ENCODE results near the gene ZNF511. TPM values are rescaled to one million over a fixed set of nuclear protein-coding genes. Genes with fewer than 3 reads are reported as not detected.

ZNF511 gene
- total RNA-seq, 1 experiment from 2014 or later: 78.4 TPM

DNA sequence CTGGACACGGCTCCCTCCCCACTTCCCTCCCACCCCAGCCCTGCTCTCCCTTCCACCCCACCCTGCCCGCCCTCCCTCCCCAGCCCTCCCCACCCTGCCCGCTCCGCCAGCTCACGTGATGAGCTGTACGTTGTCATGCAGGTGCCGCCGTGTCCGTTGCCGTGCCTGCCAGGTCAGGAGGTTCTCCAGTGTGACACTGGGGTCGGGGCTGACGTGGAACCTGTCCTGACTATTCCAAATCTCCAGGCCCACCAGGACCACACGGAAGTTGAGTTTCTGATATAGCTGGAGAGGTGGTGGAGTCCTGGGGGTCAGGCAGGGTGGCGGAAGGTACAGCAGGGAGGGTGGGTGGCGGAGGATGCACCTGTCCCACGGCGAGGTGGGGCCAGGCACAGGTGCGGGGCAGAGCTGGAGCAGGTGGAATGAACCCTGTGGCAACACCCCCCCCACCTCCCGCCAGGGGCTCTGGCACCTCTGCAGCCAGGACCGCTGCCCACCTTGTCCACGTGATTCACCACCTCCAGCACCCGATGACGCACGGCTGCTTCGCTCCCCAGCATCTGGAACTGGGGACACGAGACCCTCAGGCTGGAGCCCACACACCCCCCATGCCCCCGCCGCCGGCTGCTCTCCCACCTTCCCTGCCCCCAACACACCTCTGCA, 36.3 kb upstream of the ZNF511 start:
- no peak for TF ChIP-seq EZH2 (IDR thresholded peaks at IDR 0.05; ENCODE audit: low read length, unreplicated experiment)
- no peak for TF ChIP-seq EZH2phosphoT487 (IDR thresholded peaks at IDR 0.05; ENCODE audit: borderline replicate concordance, low read length)
- TF ChIP-seq, protein P1, sequence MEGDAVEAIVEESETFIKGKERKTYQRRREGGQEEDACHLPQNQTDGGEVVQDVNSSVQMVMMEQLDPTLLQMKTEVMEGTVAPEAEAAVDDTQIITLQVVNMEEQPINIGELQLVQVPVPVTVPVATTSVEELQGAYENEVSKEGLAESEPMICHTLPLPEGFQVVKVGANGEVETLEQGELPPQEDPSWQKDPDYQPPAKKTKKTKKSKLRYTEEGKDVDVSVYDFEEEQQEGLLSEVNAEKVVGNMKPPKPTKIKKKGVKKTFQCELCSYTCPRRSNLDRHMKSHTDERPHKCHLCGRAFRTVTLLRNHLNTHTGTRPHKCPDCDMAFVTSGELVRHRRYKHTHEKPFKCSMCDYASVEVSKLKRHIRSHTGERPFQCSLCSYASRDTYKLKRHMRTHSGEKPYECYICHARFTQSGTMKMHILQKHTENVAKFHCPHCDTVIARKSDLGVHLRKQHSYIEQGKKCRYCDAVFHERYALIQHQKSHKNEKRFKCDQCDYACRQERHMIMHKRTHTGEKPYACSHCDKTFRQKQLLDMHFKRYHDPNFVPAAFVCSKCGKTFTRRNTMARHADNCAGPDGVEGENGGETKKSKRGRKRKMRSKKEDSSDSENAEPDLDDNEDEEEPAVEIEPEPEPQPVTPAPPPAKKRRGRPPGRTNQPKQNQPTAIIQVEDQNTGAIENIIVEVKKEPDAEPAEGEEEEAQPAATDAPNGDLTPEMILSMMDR (conservative IDR thresholded peaks at IDR 0.05; ENCODE audit: low read depth, low read length): no peak
- H4K20me1 ChIP-seq (ENCODE audit: low read length): no peaks in the 10 kb centered on the region
- H3K27ac ChIP-seq (ENCODE audit: low read length): no peak overlapping the region
- peaks cover 24% of the 10 kb centered on the region for H3K4me1 ChIP-seq (ENCODE audit: insufficient read depth, low read length)
- no peaks in the 10 kb centered on the region for H3K27me3 ChIP-seq (ENCODE audit: low read length)
- POLR2A ChIA-PET (ENCODE audit: unreplicated experiment): no interaction called here
- H3K9ac ChIP-seq (ENCODE audit: low read length): no peak overlapping the region
- H3K4me3 ChIP-seq (ENCODE audit: low read length): no peak overlapping the region
- DNase-seq: no peak
- H3K9me3 ChIP-seq (ENCODE audit: low read length): no peaks in the 10 kb centered on the region
- H3K9me2 ChIP-seq (replicated peaks; ENCODE audit: low read length): no peaks in the 10 kb centered on the region
- no peak for ATAC-seq
- no peak overlapping the region for H2AFZ ChIP-seq (ENCODE audit: low read length)
- no TSS peak for BruUV-seq (replicated peaks)
- H3K4me2 ChIP-seq (ENCODE audit: low read length): no peak overlapping the region
- H3K79me2 ChIP-seq (ENCODE audit: low read length): peaks cover 32% of the 10 kb centered on the region
- intact Hi-C loops (cut with micrococcal nuclease): no loop called here
- H3F3A ChIP-seq (ENCODE audit: low read length, unreplicated experiment): no peaks in the 10 kb centered on the region
- CTCF ChIA-PET: no interaction called here
- peaks cover 5% of the 10 kb centered on the region; the same call in 1 of the 2 replicates for H3K36me3 ChIP-seq (ENCODE audit: low read depth, low read length)

DNA sequence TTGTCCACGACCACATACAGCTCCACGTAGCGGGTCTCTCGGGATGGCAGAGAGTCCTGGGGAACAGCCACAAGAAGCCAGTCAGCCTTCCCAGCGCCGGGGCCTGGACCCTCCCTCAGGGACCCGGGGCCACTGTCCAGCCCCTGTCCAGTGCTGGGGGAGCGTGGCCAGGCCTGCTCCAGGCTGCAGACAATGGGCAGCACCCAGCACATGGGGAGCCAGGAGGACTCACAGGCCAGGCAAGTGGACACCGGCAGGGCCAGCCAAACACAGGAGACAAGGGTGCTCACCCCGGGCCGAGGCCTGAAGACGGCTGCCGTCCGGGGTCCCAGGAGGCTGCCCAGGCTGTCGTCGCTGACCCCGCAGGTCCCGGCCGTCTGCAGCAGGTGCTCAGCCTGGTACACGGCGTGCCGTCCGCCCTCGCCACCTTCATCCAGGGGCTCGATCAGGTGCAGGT, 35.7 kb upstream of the ZNF511 start:
- no TSS peak for BruUV-seq (replicated peaks)
- Histone ChIP-seq H4K20me1 (ENCODE audit: low read length) (no peaks in the 10 kb centered on the region), H3K79me2 (ENCODE audit: low read length) (peaks cover 32% of the 10 kb centered on the region), H3K36me3 (ENCODE audit: low read depth, low read length) (peaks cover 5% of the 10 kb centered on the region; the same call in 1 of the 2 replicates), H3K27me3 (ENCODE audit: low read length) (no peaks in the 10 kb centered on the region), H3K9me3 (ENCODE audit: low read length) (no peaks in the 10 kb centered on the region), H3K4me2 (ENCODE audit: low read length) (no peak overlapping the region), H3K9ac (ENCODE audit: low read length) (no peak overlapping the region), H3F3A (ENCODE audit: low read length, unreplicated experiment) (peaks cover under 1% of the 10 kb centered on the region), H3K27ac (ENCODE audit: low read length) (no peak overlapping the region), H3K4me3 (ENCODE audit: low read length) (no peak overlapping the region), H2AFZ (ENCODE audit: low read length) (no peak overlapping the region), H3K9me2 (replicated peaks; ENCODE audit: low read length) (no peaks in the 10 kb centered on the region), H3K4me1 (ENCODE audit: insufficient read depth, low read length) (peaks cover 30% of the 10 kb centered on the region)
- no peak for DNase-seq
- TF ChIP-seq EZH2phosphoT487 (IDR thresholded peaks at IDR 0.05; ENCODE audit: borderline replicate concordance, low read length) (no peak), EZH2 (IDR thresholded peaks at IDR 0.05; ENCODE audit: low read length, unreplicated experiment) (no peak)
- TF ChIP-seq, protein P1 (conservative IDR thresholded peaks at IDR 0.05; ENCODE audit: low read depth, low read length): no peak
- intact Hi-C loops (cut with micrococcal nuclease): no loop called here
- CTCF ChIA-PET: no interaction called here
- POLR2A ChIA-PET (ENCODE audit: unreplicated experiment): no interaction called here
- ATAC-seq: no peak

DNA sequence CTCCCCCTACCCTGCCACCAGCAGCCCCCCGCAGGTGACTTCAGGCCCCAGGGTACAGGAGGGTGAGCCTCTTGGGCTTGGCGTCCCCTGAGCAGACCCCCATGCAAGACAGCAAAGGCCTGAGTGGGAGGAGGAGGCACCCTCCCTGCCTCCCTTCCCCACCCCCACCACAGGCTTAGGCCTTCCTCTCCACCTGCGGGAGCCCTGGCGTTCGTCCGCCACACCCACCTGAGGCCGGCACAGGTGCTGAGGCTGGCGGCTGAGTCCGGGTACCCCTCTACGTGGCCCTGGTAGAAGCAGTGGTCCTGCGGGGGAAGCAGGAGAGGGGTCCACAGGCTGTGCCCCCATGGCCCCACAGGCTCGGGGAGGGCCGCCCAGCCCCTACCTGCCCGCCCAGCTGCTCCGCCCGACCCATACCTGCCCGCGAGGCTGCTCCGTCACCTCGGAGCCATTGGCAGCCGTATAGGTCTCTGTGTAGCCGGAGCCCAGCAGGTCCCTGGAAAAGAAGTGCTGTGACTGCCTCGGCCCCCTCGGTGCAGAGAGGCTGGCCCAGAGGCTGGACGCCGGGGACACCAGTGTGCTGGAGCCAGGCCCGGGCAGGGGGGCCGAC, 35.1 kb upstream of the ZNF511 start:
- intact Hi-C loops (cut with micrococcal nuclease): no loop called here

More for the DNA sequence above, 35.1 kb upstream of the ZNF511 start:
- BruUV-seq (replicated peaks): no TSS peak
- Histone ChIP-seq H4K20me1 (ENCODE audit: low read length) (no peaks in the 10 kb centered on the region), H3K27ac (ENCODE audit: low read length) (no peak overlapping the region), H3K4me1 (ENCODE audit: insufficient read depth, low read length) (peaks cover 36% of the 10 kb centered on the region), H2AFZ (ENCODE audit: low read length) (no peak overlapping the region), H3K27me3 (ENCODE audit: low read length) (no peaks in the 10 kb centered on the region), H3K9me2 (replicated peaks; ENCODE audit: low read length) (no peaks in the 10 kb centered on the region), H3K4me3 (ENCODE audit: low read length) (no peak overlapping the region), H3K79me2 (ENCODE audit: low read length) (peaks cover 32% of the 10 kb centered on the region), H3K4me2 (ENCODE audit: low read length) (no peak overlapping the region), H3F3A (ENCODE audit: low read length, unreplicated experiment) (peaks cover 4% of the 10 kb centered on the region), H3K9me3 (ENCODE audit: low read length) (no peaks in the 10 kb centered on the region), H3K36me3 (ENCODE audit: low read depth, low read length) (peaks cover 5% of the 10 kb centered on the region; the same call in 1 of the 2 replicates), H3K9ac (ENCODE audit: low read length) (no peak overlapping the region)
- no peak for ATAC-seq
- TF ChIP-seq EZH2phosphoT487 (IDR thresholded peaks at IDR 0.05; ENCODE audit: borderline replicate concordance, low read length) (no peak), EZH2 (IDR thresholded peaks at IDR 0.05; ENCODE audit: low read length, unreplicated experiment) (no peak)
- TF ChIP-seq, protein P1 (conservative IDR thresholded peaks at IDR 0.05; ENCODE audit: low read depth, low read length): no peak
- no peak for DNase-seq
- POLR2A ChIA-PET (ENCODE audit: unreplicated experiment): no interaction called here
- CTCF ChIA-PET: no interaction called here

All from PC-3 (cell line).